Hepatic stellate cell (primary cell): ENCODE results near the gene TAF5L.
"Not testable (repeated sequence)": the region's sequence is repeated elsewhere in the genome, so short reads cannot be mapped to it uniquely, and the experiment has no call there.

Source experiments
- DNase-seq: peaks from one replicate; pipeline ENCODE4 v3.0.0; 2011; ENCODE audit warnings: low spot score

The TAF5L gene

GRCh38 chr1:229642376-229642775, 16.5 kb upstream of the TAF5L start:
- no peak for DNase-seq

DNA sequence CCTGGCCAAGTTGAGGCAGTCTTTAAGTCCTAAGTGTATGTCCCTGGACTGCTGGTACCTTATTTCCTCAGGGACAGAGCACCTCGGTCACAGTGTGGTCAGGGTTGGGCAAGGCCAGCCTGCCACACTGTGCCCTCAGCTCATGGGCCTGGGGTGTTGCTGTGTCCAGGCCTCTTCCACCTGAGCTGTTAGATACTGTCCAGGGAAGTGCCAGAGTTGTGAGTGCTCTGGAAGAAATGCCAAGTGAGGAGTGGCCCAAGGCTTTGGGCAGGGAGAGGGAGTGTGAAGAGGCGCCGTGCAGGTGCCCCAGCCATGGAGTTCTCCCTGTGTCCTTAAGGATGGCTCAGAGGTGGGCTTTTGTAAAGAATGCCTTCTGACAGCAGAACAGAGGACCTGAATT, 15.4 kb upstream of the TAF5L start:
- DNase-seq: no peak

- DNase-seq: no peak
Observed at GRCh38 chr1:229640455-229640854, 14.5 kb upstream of the TAF5L start.

DNA sequence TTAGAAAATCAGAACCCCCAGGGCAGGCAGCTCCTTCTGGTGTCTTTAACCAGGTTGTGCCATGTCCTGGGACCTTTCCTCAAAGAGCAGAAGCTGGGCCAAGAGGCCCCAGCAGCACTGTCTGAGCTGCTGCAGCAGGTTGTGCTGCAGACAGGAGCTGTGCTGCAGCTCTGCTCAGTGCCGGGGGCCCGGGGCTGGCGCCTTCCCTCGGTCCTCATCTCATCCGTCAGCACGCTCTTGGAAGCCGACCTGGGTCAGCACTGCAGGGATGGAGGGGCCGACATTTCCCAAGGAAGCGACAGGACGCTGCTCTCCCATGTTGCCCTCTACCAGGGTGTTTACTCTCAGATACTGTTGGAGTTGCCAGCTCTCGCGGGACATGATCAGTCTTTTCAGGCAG, 11.8 kb upstream of the TAF5L start:
- no peak for DNase-seq

- DNase-seq: no peak
Observed at GRCh38 chr1:229636042-229636441, 10.1 kb upstream of the TAF5L start.

- no peak for DNase-seq
Observed at GRCh38 chr1:229631966-229632365, 6.0 kb upstream of the TAF5L start.

DNA sequence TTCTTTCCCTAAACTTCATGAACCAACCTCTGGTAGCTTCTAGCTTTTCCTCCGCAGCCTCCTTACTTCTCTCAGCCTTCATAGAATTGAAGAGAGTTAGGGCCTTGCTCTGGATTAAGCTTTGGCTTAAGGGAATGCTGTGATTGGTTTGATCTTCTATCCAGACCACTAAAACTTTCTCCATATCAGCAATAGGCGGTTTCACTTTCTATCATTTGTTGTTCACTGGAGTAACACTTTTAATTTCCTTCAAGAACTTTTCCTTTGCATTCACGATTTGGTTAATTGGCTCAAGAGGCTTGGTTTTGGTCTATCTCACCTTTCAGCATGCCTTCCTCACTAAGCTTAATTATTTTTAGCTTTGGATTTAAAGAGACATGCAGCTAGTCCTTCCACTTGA, 5.2 kb upstream of the TAF5L start:
- no peak for DNase-seq

DNA sequence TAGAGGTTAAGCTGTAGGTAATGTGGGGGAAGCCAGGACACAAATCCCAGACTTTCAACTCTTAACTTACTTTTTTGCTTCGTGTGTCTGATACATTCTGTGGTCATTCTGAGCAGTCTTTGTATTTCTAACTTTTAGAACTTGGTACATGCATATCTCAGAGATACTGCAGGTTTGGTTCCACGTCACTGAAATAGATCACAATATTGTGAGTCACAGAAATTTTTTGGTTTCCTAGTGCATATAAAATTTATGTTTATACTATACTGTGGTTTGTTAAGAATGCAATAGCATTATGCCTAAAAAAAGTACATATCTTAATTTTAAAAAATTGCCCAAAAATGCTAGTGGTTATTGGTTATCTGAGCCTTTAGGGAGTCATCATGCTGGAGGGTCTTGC, 3.3 kb upstream of the TAF5L start:
- peak; percentile 48 for DNase-seq

DNA sequence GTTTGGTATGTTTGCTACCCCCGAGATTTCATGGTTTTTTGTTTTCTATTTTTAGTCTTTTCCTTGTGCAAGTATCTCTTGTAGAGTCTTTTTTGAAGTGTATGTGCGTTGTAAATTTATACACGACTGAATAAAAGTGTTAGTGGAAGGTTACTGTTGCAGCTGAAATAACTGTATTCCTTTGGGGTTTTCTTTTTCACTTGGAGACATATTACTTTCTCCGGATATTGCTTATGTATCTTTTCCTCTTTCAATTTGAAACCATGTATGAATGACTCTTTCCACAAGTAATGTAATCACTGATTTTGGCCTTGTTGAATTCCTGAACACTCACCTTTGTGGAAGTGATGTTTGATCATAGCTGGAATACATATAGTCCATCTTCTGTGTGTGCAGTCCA, 1.1 kb upstream of the TAF5L start:
- DNase-seq: no peak

- DNase-seq: peak; percentile 65
Observed at GRCh38 chr1:229625071-229625914, 629 bp downstream of the TAF5L start.

GRCh38 chr1:229624521-229625070, 1.3 kb downstream of the TAF5L start:
- no peak for DNase-seq

- no peak for DNase-seq
Observed at GRCh38 chr1:229623838-229624237, 2.1 kb downstream of the TAF5L start.

DNA sequence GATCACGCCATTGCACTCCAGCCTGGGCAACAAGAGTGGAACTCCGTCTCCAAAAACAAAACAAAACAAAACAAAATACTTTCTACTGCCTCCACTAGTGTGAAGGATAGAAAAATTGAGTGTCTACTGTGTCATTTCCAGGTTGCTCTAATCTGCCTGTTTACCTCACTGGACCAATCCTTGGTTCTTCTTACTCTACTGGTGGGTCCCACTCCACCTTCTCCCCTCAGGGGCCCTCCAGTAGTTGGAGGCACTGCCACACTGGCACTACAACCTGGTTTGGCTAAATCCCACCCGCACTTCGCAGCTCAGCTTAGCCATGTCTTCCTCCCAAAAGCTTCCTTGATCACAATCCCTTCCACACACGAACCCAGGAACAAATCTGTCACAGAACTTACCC, 2.7 kb downstream of the TAF5L start:
- no peak for DNase-seq

GRCh38 chr1:229622641-229623120, 3.2 kb downstream of the TAF5L start:
- DNase-seq: not testable (repeated sequence)

- no peak for DNase-seq
Observed at GRCh38 chr1:229621663-229622062, 4.3 kb downstream of the TAF5L start.

- DNase-seq: no peak
Observed at GRCh38 chr1:229620876-229621275, 5.0 kb downstream of the TAF5L start.

DNA sequence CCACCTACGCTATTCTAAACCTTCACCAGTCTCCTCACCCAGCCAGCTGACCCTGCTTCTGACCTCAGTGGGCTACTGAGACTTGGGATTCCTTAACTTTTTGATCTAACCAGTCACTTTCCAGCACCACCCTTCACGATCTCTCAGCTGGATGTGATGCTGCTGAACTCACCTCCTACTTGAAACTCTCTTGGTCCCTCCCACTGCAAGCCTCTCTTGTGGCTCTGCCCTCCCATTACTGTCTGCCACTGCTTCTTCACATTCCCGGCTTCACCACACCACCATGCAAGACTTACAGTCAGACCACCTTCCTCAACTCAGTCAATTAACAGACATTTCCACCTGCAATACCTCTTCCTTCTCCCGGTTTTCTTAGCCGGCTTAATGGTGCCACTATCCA, 6.3 kb downstream of the TAF5L start:
- DNase-seq: no peak

DNA sequence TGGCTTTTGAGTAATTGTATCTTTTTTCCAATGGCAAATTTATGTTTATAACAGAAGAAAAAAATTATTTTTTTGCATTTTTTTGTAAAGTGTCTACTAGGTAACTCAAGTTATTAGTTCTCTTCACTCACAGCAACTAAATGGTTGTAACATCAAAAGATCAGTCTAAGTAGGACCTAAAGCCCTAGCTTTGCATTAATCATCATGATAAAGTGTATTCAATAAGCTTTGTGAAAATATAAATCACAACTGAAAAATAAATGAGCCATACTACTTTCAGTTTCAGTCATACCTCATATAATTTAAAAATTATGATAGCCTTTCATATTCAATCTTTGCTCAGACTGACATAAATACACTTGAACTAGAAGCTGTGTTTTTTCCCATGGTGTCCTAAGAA, 6.9 kb downstream of the TAF5L start:
- DNase-seq: no peak

- DNase-seq: no peak
Observed at GRCh38 chr1:229617351-229618100, 8.4 kb downstream of the TAF5L start.

- no peak for DNase-seq
Observed at GRCh38 chr1:229614701-229615100, 11.2 kb downstream of the TAF5L start.

DNA sequence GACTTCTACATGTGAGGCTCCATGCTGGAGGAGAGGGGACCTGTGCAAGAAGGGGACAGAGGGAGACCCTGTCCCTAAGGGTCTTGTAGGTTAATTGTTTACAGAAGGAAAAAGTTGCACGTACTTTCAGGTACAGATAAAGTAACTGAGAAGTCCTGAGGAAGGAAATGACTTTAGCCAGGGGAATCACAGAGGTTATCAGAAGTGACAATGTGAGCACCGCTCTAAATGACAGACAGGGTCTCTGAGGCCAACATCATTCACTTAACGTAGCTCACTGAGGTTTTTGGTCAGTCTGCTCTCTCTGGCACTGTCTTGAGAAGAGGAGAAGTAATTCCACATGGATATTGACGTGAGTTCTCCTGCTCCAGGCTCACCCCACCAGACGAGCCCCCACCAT, 12.0 kb downstream of the TAF5L start:
- no peak for DNase-seq

DNA sequence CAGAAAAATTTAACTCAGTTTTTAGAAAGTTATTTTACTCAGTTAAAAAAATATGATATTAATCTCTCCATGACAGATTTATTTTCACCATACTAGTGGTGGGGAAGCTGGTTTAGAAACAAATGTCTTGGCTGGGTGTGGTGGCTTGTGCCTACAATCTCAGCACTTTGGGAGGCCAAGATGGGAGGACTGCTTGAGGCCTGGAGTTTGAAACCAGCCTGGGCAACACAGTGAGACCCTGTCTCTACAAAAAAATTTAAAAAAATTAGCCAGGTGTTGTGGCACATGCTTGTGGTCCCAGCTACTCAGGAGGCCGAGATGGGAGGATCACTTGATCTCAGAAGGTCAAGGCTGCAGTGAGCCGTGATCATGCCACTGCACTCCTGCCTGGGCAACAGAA, 17.3 kb downstream of the TAF5L start:
- DNase-seq: no peak

GRCh38 chr1:229607370-229607769, 18.6 kb downstream of the TAF5L start:
- DNase-seq: no peak
